ENCODE measurements around the gene SCN4A.

The SCN4A gene

DNA sequence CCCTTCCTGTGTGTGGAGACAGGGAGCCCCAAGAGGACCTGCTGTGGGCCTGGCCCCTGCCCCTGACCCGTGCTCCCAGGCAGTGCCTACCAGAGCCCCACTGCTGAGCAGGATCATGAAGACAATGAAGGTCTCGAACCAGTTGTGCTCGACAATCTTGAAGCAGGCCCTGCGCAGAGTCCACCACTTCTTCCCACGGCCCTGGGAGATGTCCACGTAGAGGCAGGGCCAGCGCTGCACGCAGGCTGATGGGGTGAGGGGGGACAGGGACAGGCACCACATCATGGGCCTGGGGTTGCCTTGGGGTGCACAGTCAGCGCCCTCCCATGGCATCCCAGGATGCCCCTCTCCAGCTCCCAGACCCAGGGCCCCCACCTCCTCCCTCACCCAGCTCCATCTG is 24.2 kb downstream of the SCN4A start:
- no peak overlapping the region for H3K9ac ChIP-seq (ENCODE audit: low read depth, low read length)
- H3K27me3 ChIP-seq (ENCODE audit: insufficient read depth, low read length): no peaks in the 10 kb centered on the region
- no peak overlapping the region for H3K4me3 ChIP-seq (ENCODE audit: low read length)
- WGBS: 90% methylated on average over 9 of the region's 9 CpGs
- H3K4me1 ChIP-seq (ENCODE audit: insufficient read depth, low read length): no peaks in the 10 kb centered on the region
- no peaks in the 10 kb centered on the region for H3K9me3 ChIP-seq (ENCODE audit: insufficient read depth, low read depth, low read length)
- no peaks in the 10 kb centered on the region for H3K36me3 ChIP-seq (ENCODE audit: insufficient read depth, low read length)
- H3K27ac ChIP-seq (ENCODE audit: low read depth, low read length): no peak overlapping the region

GRCh38 chr17:63947711-63948330 is 24.9 kb downstream of the SCN4A start:
- Histone ChIP-seq H3K9me3 (ENCODE audit: insufficient read depth, low read depth, low read length) (no peaks in the 10 kb centered on the region), H3K9ac (ENCODE audit: low read depth, low read length) (no peak overlapping the region), H3K4me1 (ENCODE audit: insufficient read depth, low read length) (no peaks in the 10 kb centered on the region), H3K27me3 (ENCODE audit: insufficient read depth, low read length) (no peaks in the 10 kb centered on the region), H3K36me3 (ENCODE audit: insufficient read depth, low read length) (no peaks in the 10 kb centered on the region), H3K4me3 (ENCODE audit: low read length) (no peak overlapping the region), H3K27ac (ENCODE audit: low read depth, low read length) (no peak overlapping the region)
- WGBS: 93% methylated on average over 18 of the region's 18 CpGs

DNA sequence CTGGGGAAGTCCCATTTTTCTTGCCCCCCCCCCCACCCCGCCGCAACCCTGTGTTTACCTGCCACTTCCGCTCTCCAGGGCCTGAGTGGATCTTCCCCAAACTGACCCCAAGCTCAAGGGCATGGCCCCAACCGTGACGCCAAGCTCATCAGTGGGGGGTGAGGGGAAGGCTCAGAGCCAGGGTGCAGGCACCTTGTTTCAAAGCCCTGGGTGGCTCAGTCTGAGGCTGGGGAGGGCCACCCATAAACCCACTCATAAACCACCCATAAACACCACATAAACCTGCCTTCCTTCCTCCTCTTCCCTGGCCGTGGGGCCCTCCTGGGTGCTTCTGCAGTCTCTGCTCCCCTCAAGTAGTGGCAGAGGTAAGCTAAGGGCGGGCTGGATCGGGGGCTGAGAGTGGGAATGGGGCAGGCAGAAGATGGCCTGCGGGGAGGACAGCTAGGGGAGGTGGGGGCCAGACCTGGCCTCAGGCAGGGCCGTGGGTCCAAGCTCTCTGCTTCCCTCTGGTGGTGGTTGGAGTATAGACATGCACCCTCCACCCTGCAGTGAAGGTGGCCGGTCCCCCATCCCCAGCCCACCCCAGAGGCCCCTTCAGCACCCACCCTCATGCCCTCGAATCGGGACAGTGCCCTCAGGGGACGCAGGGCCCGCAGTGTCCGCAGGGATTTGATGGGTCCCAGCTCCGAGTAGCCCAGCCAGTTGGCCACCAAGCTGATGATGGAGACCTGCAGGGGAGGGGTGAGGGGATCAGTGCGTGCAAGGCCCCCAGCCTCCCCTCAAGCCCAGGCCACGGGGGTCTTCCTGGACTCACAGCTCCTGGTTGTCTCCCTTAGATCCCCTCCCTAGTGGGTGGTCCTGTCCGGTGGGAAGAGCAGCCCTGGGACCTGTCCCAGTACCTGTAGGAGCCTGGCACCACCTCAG is 26.0 kb downstream of the SCN4A start:
- 44% methylated on average over 16 of the region's 20 CpGs for WGBS
- H3K9ac ChIP-seq (ENCODE audit: low read depth, low read length): no peak overlapping the region

DNA sequence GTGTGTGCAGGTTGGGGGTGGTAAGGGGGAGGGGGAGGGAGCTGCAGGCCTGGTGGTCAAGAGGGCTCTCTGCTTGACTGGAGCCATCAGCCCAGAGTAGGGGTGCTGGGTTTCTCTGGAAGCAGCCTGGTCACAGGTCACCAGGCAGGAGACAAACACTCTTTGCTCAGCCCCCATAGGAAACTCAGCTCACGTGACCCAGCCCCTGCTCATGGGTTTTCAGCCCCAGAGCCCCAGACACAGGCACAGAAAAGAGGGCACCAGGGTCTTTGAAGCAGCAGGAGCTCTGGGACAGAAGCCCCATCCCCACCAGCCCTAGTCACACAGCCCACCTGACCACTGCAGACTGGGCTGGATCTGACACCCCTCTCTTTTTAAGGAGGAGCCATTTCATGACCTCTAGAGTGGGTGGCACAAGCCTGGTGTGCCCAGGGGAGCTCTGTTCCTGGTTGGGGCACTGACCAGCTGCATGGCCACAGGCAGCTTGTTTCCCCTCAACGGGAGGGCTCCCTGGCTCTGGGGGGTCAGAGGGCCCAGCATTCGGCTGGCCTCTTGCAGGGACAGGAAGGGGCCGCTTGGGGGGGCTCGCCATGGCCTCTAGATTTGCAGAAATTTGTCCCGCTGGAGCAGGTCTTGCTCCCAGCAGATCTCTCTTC is 26.8 kb downstream of the SCN4A start:
- Histone ChIP-seq H3K9ac (ENCODE audit: low read depth, low read length) (no peak overlapping the region), H3K27me3 (ENCODE audit: insufficient read depth, low read length) (no peaks in the 10 kb centered on the region), H3K4me1 (ENCODE audit: insufficient read depth, low read length) (no peaks in the 10 kb centered on the region), H3K36me3 (ENCODE audit: insufficient read depth, low read length) (no peaks in the 10 kb centered on the region), H3K4me3 (ENCODE audit: low read length) (no peak overlapping the region), H3K9me3 (ENCODE audit: insufficient read depth, low read depth, low read length) (no peaks in the 10 kb centered on the region), H3K27ac (ENCODE audit: low read depth, low read length) (no peak overlapping the region)
- WGBS: 82% methylated on average over 6 of the region's 6 CpGs

More for the DNA sequence above, 26.0 kb downstream of the SCN4A start:
- no peak overlapping the region for H3K27ac ChIP-seq (ENCODE audit: low read depth, low read length)
- H3K9me3 ChIP-seq (ENCODE audit: insufficient read depth, low read depth, low read length): no peaks in the 10 kb centered on the region
- H3K36me3 ChIP-seq (ENCODE audit: insufficient read depth, low read length): no peaks in the 10 kb centered on the region
- H3K4me3 ChIP-seq (ENCODE audit: low read length): no peak overlapping the region
- no peaks in the 10 kb centered on the region for H3K27me3 ChIP-seq (ENCODE audit: insufficient read depth, low read length)
- no peaks in the 10 kb centered on the region for H3K4me1 ChIP-seq (ENCODE audit: insufficient read depth, low read length)

- no peak overlapping the region for H3K4me3 ChIP-seq (ENCODE audit: low read length)
- no peaks in the 10 kb centered on the region for H3K27me3 ChIP-seq (ENCODE audit: insufficient read depth, low read length)
- H3K27ac ChIP-seq (ENCODE audit: low read depth, low read length): no peak overlapping the region
- no peaks in the 10 kb centered on the region for H3K4me1 ChIP-seq (ENCODE audit: insufficient read depth, low read length)
- H3K9ac ChIP-seq (ENCODE audit: low read depth, low read length): no peak overlapping the region
- H3K9me3 ChIP-seq (ENCODE audit: insufficient read depth, low read depth, low read length): no peaks in the 10 kb centered on the region
- no peaks in the 10 kb centered on the region for H3K36me3 ChIP-seq (ENCODE audit: insufficient read depth, low read length)
- WGBS: 91% methylated on average over 23 of the region's 24 CpGs
These were observed 27.8 kb downstream of the SCN4A start for GRCh38 chr17:63944736-63945499.

- H3K27me3 ChIP-seq (ENCODE audit: insufficient read depth, low read length): no peaks in the 10 kb centered on the region
- H3K27ac ChIP-seq (ENCODE audit: low read depth, low read length): no peak overlapping the region
- H3K36me3 ChIP-seq (ENCODE audit: insufficient read depth, low read length): no peaks in the 10 kb centered on the region
- H3K4me3 ChIP-seq (ENCODE audit: low read length): no peak overlapping the region
- WGBS: 83% methylated on average over 8 of the region's 9 CpGs
- no peaks in the 10 kb centered on the region for H3K4me1 ChIP-seq (ENCODE audit: insufficient read depth, low read length)
- no peak overlapping the region for H3K9ac ChIP-seq (ENCODE audit: low read depth, low read length)
- H3K9me3 ChIP-seq (ENCODE audit: insufficient read depth, low read depth, low read length): no peaks in the 10 kb centered on the region
These were observed 29.0 kb downstream of the SCN4A start for GRCh38 chr17:63943745-63944144.

GRCh38 chr17:63942309-63942985 is 30.3 kb downstream of the SCN4A start:
- no peaks in the 10 kb centered on the region for H3K36me3 ChIP-seq (ENCODE audit: insufficient read depth, low read length)
- no peak overlapping the region for H3K4me3 ChIP-seq (ENCODE audit: low read length)
- H3K4me1 ChIP-seq (ENCODE audit: insufficient read depth, low read length): no peaks in the 10 kb centered on the region
- no peak overlapping the region for H3K9ac ChIP-seq (ENCODE audit: low read depth, low read length)
- H3K27ac ChIP-seq (ENCODE audit: low read depth, low read length): no peak overlapping the region
- H3K27me3 ChIP-seq (ENCODE audit: insufficient read depth, low read length): no peaks in the 10 kb centered on the region
- no peaks in the 10 kb centered on the region for H3K9me3 ChIP-seq (ENCODE audit: insufficient read depth, low read depth, low read length)
- 94% methylated on average over 21 of the region's 21 CpGs for WGBS

- Histone ChIP-seq H3K4me3 (ENCODE audit: low read length) (no peak overlapping the region), H3K27me3 (ENCODE audit: insufficient read depth, low read length) (no peaks in the 10 kb centered on the region), H3K36me3 (ENCODE audit: insufficient read depth, low read length) (no peaks in the 10 kb centered on the region), H3K9ac (ENCODE audit: low read depth, low read length) (no peak overlapping the region), H3K9me3 (ENCODE audit: insufficient read depth, low read depth, low read length) (no peaks in the 10 kb centered on the region), H3K27ac (ENCODE audit: low read depth, low read length) (no peak overlapping the region), H3K4me1 (ENCODE audit: insufficient read depth, low read length) (no peaks in the 10 kb centered on the region)
- 94% methylated on average over 23 of the region's 23 CpGs for WGBS
These were observed 31.0 kb downstream of the SCN4A start for GRCh38 chr17:63941751-63942150.

- no peak overlapping the region for H3K27ac ChIP-seq (ENCODE audit: low read depth, low read length)
- H3K36me3 ChIP-seq (ENCODE audit: insufficient read depth, low read length): no peaks in the 10 kb centered on the region
- 95% methylated on average over 12 of the region's 12 CpGs for WGBS
- H3K27me3 ChIP-seq (ENCODE audit: insufficient read depth, low read length): no peaks in the 10 kb centered on the region
- H3K9me3 ChIP-seq (ENCODE audit: insufficient read depth, low read depth, low read length): no peaks in the 10 kb centered on the region
- H3K4me3 ChIP-seq (ENCODE audit: low read length): no peak overlapping the region
- no peaks in the 10 kb centered on the region for H3K4me1 ChIP-seq (ENCODE audit: insufficient read depth, low read length)
- no peak overlapping the region for H3K9ac ChIP-seq (ENCODE audit: low read depth, low read length)
These were observed 31.6 kb downstream of the SCN4A start for GRCh38 chr17:63941162-63941561.

DNA sequence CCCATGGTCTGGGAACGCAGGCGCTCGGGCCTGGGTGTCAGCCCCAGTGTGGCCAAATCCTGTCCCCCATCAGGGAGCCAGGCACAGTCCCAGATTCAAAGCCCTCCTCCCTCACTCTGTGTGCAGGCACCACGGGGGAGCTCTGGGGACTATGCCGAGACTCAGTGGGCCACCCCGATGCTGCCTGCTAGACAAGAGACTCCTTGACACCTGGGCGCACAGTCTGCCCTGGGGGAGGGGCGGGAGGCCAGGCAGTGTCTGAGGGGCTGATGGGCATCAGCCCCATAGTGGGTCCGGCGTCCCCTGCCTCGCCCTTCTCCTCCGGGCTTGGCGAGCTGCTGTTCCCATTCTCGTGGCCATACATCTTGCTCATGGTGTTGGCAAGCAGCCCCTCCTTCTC is 32.1 kb downstream of the SCN4A start:
- no peak overlapping the region for H3K27ac ChIP-seq (ENCODE audit: low read depth, low read length)
- H3K36me3 ChIP-seq (ENCODE audit: insufficient read depth, low read length): no peaks in the 10 kb centered on the region
- no peaks in the 10 kb centered on the region for H3K27me3 ChIP-seq (ENCODE audit: insufficient read depth, low read length)
- no peak overlapping the region for H3K4me3 ChIP-seq (ENCODE audit: low read length)
- no peaks in the 10 kb centered on the region for H3K9me3 ChIP-seq (ENCODE audit: insufficient read depth, low read depth, low read length)
- no peaks in the 10 kb centered on the region for H3K4me1 ChIP-seq (ENCODE audit: insufficient read depth, low read length)
- H3K9ac ChIP-seq (ENCODE audit: low read depth, low read length): no peak overlapping the region
- 94% methylated on average over 14 of the region's 14 CpGs for WGBS
